GM18858 (cell line): ENCODE data around the gene IL31RA.

Source experiments
- ATAC-seq: cut with Tn5 transposase; IDR thresholded peaks from one replicate; pipeline ENCODE4 v1.9.1; 2021; ENCODE audit not compliant: unreplicated experiment

Gene IL31RA

DNA sequence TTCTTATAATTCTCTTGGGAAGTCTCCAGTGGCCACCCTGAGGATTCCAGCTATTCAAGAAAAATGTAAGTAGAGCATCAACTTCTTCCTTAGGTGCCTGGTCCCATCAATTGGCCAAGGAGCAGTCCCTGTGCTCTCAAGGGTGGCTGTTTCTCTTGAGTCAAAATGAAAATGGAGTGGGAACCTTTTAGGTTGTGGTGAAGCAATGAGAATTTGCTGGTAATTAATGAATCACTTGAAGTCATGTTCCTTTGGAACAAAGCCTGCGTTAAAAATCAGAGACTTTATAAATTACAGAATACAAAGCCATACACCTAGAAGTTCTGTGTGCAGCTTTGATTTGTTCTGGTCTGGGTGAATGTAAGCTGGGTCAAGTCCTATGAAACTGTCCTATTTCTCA is 48.9 kb downstream of the IL31RA start:
- ATAC-seq: no peak

DNA sequence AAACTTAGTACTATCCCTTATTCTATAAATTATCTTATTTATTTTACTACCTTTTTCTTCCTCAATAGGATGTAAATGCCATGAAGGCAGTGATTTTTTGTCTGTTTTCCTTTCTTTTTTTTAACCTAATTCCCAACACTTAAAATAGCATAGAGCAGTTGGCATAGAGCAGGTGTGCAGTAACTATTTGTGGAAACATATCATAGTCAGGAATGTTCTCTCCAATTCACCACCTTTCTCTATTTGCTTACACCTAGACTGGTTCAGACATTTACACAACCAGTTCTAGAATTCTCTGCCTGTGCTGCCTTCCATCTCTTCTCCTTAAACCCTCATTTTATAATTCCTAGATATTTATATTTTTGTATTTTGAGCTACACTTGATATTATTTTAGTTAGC is 49.6 kb downstream of the IL31RA start:
- ATAC-seq: no peak

DNA sequence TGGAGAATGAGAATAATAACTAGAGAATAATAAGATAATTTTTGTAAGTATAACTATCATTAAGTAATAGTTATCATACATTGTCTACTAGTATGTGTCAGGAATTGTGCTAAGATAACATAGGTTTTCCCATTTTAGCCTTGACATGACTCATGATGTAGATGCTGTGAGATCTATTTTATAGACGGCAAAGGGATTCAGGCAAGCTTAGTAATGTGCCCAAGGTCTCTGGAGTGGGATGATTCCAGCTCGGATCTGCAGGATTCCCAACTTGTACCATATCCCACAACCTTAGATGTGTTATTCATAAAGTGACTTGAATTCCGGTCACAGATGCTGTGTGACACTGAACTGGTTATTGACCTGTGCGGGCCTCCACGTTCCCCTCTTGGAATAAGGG is 51.5 kb downstream of the IL31RA start:
- no peak for ATAC-seq

GRCh38 chr5:55903121-55903701 is 52.1 kb downstream of the IL31RA start:
- peak; percentile 77 for ATAC-seq

DNA sequence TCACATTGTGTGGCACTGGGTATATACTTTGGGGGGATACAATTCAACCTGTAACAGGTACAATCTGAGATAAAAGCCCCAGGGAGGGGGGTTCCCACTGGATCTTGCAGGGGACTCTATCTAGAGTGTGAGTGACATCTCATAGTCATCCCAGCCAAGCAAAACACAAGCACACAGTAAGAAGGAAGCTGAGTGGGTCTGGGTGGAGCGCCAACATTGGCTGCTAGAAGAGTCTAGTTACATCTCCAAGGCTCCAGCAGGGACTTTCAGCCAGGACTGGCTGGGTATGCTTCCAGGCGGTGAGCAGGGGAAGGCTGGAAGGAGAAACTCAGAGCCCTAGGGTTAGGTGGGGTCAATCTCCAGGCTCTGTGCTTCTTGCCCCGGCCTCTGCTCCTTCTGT is 53.0 kb downstream of the IL31RA start:
- ATAC-seq: no peak

DNA sequence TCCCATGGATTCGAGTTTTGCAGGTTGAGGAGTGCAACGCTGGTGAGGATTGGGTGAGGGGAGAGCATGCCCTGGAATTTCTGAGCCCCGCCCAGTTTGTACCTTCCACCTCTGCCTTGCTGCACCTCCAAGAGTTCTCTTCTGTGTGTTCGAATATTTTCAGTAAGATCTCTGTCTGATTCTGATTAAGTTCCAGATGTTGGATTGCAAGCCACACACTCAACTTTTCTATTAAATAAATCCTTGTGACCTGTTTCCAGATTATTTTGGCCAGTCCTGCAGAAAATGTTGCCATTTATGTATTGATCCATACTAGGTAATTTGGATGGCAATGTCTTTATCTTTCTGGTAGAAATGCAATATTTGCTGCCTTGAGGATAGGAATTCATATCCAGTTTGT is 54.1 kb downstream of the IL31RA start:
- no peak for ATAC-seq

GRCh38 chr5:55907927-55908326 is 56.8 kb downstream of the IL31RA start:
- ATAC-seq: no peak

DNA sequence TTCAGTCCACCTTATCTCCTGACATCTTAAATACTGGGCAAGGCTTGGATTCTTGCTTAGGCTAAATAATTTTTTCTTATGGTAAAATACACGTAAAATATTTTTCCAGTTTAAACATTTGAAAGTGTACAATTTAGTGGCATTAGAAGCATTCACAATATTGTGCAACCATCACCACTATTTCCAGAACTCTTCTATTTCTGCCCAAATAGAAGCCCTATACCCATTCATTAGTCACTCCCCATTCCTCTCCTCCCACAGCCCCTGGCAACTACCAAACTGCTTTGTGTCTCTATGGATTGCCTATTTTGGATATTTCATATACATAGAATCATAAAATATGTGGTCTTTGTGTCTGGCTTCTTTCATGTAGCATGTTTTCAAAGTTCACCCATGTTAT is 57.6 kb downstream of the IL31RA start:
- ATAC-seq: no peak

GRCh38 chr5:55911784-55912653 is 60.9 kb downstream of the IL31RA start:
- ATAC-seq: no peak

GRCh38 chr5:55913466-55914413 is 62.6 kb downstream of the IL31RA start:
- ATAC-seq: peak; percentile 85

DNA sequence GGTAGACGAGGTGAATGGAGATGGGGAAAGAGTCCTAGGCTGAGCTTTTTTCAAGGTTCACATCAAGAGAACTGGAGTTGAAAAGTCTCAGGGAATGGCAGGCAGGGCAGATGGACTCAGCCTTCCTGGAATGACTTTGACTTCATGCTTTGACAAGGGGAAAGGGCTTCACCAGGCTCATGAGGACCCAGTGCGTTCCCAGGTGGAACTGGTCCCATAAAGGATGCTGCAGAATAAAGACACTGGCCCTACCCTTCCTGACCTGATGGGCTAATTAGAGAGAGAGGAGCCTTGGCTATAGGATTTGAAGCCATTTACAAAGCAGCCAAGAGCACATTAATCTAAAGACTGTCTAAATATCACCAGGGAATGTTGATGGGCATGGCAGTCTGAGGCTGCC is 63.8 kb downstream of the IL31RA start:
- no peak for ATAC-seq

- no peak for ATAC-seq
These were observed 64.6 kb downstream of the IL31RA start for GRCh38 chr5:55915783-55916182.

GRCh38 chr5:55916986-55917385 is 65.8 kb downstream of the IL31RA start:
- ATAC-seq: no peak

- ATAC-seq: no peak
These were observed 66.4 kb downstream of the IL31RA start for GRCh38 chr5:55917402-55918086.

- no peak for ATAC-seq
These were observed 67.2 kb downstream of the IL31RA start for GRCh38 chr5:55918087-55919035.

DNA sequence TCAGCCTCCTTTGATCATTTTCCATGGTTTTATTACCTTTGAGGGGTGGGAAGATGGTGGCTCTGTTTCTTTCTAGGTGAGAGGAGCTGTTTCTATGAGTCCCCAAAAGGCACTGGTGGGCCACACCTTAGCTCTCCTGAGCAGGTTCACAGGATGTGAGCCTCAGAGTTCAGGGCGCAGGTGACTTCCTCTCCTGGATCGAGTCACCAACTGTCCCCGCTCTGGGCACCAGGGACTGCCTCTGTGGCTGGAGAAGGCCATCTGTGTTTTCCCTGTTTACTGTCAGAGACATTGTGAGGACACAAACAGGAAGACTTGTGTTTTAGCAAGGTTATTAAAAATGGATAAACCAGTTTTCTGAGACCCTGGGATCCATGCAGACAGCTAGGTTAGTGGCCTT is 68.5 kb downstream of the IL31RA start:
- no peak for ATAC-seq

DNA sequence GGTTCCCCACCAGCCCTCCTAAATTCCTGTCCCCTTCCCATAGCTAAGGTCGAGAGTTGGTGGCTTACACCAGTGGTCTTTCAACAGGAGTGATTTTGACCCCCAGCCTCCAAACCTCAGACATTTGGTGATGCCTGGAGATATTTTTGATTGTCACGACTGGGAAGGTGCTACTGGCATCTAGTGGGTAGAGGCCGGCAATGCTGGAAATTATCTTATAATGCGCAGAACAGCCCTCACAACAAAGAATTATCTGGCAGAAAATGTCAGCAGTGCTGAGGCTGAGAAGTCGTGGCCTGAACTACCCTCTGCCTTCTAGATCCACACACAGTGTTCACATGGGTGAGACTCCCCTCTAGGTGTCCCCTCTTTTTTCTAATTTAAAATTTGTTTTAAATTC is 69.6 kb downstream of the IL31RA start:
- ATAC-seq: no peak

DNA sequence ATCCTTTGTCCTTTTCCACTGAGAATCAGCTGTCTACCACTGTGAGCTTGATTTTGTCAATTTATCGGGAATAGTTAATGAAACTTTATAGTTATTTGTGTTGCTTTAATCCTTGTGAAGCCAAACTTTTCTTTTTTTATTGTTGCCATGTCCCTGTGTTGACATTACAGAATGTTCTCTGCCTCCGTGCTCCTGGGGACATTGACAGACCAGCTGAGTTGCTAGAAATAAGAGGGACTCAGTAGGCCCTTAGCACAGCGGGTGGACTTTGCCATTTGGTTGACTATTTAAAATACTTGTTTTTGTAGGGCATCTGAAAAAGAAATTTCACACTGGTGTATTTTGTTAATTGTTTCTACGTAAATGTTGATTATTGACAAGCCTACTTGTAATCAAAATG is 70.5 kb downstream of the IL31RA start:
- ATAC-seq: no peak

DNA sequence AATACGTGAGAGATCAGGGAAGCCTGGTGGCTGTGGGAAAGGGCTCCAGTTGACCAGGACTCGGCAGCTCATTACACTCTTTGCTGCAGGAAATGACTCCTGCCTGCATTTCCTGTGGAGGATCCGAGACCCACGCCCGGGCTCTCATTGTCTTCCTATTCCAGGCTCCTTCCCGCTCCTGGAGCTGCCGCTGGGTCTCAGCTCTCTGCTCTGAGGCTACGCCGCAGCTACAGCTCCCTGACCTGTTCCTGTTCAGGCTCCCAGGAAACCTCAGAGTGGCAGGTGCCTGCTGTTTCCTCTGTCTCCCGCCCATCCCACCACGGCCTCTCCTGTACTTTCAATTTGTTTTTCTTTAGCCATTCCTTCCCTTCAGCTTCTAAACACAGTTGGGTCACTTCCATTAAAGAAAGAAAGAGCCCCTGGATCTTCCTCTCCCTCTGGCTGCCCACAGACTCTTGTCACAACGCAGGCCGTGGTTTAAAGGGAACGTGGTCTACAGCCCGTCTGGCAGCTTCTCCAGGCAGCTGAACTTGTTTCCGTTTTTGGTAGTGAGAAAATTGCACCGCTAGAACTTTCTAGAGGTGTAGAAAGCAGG is 72.1 kb downstream of the IL31RA start:
- no peak for ATAC-seq
